NCI-H1417 treated with DMSO at 0.1 percent for 48 hours (cell line): ENCODE data around the gene ERAL1.
"Not testable (repeated sequence)": the region's sequence is repeated elsewhere in the genome, so short reads cannot be mapped to it uniquely, and the experiment has no call there.

ENCODE experiments used
- DNase-seq: peaks from one replicate; lab custom pipeline; 2025; lab: John Stamatoyannopoulos, UW

ERAL1 gene

DNA sequence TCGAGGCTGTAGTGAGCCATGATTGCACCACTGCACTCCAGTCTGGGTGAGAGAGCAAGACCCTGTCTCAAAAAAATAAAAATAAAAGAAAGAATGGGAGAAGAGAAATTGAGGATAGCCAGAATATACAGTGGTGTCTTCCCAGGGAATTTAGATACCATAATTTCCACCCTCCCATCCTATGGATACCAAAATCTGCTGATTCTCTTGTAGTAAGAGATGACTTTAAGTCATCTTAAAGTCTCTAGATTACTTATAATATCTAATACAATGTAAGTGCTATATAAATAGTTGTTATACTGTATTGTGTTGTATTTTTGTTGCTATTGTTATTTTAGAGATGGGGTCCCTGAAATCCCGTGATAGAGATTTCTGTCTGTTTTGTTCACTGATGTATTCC is 1.5 kb upstream of the ERAL1 start:
- DNase-seq = no peak

DNA sequence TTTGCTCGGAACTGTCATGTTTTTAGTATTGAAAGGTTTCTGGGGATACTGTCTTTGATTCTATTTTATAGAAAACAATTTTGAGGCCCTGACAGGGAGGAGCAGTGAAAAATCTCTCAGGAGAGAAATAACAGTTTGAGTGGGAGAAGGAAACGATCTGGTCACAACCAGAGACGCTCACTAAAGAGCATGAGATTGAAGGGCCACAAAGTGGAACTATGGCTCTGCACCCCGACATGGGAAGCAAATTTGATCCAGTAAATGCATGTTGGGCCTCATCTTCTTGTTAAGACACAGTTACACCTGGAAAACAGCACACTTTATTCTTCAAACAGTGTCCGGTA is 492 bp downstream of the ERAL1 start:
- DNase-seq = no peak

DNA sequence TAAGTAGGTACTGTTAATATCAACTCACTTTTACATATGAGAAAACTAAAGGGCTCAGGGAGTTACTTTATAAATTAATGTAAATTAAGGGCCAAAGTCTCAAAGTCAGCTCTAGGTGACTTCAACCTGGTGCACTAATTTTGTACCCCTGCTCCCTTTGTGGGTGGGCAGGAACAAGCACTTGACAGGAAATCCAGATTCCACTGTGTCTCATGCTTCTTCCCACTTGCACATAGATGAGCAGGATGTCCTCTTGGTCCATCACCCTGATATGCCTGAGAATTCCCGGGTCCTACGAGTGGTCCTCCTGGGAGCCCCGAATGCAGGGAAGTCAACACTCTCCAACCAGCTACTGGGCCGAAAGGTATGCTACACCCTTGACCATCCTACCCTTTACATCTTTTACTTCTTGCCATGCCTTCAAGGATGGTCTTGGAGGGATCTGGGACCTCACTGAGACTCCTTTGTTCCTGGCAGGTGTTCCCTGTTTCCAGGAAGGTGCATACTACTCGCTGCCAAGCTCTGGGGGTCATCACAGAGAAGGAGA is 1.3 kb downstream of the ERAL1 start:
- no peak for DNase-seq

DNA sequence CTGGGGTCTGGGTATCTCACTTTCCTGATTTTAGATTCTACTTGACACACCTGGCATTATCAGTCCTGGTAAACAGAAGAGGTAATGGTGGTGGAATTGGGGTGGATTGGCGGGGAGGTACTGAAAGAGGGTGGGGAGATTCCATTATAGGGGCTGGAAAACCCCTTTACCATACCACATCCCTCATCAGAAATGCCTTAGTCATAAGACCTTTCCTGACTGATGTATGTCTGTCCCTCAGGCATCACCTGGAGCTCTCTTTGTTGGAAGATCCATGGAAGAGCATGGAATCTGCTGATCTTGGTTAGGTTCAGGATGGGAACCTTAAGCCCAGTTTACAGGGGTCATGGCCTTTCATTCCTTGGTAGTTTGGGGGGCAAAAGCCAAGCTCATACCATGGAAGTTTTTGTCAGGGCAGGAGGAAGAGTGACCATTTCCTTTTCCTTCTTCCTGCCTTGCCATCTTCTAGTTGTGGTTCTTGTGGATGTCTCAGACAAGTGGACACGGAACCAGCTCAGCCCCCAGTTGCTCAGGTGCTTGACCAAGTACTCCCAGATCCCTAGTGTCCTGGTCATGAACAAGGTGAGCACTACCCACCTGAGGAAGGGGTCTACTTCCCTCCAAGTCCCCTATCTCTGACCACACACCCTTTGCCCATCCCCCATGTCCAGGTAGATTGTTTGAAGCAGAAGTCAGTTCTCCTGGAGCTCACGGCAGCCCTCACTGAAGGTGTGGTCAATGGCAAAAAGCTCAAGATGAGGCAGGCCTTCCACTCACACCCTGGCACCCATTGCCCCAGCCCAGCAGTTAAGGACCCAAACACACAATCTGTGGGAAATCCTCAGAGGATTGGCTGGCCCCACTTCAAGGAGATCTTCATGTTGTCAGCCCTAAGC is 3.3 kb downstream of the ERAL1 start:
- DNase-seq = no peak

DNA sequence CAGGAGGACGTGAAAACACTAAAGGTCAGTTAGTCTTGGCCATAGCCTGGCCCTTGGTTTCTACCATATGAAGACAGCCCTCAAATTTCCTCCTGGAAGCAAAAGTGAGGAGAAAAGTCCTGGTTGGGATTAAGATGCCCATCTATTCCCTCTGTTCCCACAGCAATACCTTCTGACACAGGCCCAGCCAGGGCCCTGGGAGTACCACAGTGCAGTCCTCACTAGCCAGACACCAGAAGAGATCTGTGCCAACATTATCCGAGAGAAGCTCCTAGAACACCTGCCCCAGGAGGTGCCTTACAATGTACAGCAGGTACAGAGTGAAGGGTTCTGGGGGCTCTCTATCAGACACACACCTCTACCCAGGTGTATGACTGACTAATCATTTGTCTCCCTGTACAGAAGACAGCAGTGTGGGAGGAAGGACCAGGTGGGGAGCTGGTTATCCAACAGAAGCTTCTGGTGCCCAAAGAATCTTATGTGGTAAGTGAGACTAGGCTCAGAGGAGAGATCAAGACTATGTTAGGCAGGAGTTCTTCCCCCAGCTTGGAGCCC is 4.1 kb downstream of the ERAL1 start:
- no peak for DNase-seq

DNA sequence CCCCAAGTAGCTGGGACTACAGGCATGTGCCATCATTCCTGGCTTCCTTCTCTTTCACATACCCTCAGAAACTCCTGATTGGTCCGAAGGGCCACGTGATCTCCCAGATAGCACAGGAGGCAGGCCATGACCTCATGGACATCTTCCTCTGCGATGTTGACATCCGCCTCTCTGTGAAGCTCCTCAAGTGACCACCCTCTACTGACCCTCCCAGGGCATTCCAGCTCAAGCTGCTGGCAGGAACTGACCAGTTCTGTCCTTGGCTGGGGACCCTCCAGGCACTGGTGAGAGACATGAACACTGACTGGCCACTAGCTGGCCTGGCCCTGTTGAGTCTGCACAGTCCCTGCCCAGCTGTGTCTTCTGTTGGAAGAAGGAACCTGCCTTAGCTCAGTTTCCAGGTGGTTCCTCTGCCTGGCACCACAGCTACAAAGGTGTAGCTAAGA is 5.6 kb downstream of the ERAL1 start:
- no peak for DNase-seq

DNA sequence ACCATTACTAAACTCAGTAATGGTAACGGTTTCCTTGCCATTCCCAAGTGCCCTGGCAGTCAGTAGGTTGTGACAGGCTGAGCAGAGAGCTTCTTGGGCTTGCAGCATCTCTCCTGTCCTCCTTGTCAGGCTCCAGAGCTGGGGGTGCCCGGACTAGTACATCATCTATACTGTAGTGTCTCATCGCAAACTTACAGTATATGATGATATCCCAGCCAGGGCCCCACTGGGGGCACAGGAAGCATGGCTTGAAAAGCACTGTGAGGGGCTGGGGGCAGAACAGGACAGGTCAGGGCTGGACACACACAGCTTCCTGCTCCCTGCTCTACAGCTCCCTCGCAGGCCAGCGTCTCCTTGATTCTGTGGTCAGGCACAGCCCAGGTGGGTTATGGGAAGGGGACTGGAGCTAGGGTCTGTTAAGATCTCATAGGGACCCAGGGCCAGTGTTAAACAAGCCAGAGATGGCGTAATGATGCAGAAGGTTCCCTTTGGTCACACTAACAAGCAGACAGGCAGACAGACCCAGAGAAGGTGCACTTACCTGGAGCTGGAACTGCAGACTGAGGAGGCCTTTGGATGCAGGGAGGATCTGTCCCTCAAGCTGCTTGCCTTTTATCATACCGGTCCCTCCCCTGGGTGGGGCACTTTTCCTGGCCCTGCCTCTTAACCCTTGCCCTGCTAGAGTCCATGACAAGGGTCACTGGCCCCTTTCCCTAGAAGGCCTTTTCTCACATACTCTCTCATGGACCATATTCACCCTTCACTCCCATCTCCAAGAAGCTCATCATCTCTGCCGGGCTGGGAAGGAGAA is 6.8 kb downstream of the ERAL1 start:
- DNase-seq = no peak

DNA sequence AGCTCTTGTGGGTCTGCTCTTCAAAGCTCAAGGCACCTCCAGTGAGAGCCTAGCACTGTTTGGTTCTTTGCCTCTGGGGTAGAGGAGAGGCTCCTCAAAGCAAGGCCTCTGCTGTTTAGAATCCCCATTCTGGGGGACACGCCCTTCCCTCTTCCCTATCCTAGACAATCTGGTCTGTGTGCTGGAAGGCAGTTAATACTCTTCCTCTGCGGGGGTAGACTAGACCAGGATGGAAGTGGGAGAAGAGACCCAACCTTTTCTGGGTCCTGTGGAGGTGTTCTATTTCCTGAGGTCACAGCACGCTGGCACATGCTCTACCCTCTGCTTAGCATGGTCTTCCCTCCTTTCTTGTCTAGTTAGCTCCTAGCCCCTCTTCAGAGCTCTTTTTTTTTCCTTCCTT is 7.7 kb downstream of the ERAL1 start:
- no peak for DNase-seq

DNA sequence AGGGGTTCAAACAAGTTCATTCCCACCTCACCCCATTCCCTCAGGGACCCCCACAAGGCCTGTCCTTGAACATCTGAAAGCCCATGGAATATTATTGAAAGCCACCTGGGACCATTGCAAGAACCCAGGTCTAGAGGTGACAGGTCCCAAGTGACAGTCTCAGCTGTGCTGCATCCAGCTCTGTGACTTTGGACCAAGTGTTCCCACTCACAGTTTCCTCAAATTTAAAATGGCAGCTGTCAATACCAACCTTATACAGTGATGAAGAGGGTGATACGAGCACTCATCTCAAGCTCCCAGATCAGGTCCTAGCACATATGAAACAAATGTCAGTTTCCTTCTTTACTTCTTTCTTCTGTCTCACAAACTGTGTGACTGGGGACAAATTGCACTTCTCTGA is 9.1 kb downstream of the ERAL1 start:
- DNase-seq = no peak

DNA sequence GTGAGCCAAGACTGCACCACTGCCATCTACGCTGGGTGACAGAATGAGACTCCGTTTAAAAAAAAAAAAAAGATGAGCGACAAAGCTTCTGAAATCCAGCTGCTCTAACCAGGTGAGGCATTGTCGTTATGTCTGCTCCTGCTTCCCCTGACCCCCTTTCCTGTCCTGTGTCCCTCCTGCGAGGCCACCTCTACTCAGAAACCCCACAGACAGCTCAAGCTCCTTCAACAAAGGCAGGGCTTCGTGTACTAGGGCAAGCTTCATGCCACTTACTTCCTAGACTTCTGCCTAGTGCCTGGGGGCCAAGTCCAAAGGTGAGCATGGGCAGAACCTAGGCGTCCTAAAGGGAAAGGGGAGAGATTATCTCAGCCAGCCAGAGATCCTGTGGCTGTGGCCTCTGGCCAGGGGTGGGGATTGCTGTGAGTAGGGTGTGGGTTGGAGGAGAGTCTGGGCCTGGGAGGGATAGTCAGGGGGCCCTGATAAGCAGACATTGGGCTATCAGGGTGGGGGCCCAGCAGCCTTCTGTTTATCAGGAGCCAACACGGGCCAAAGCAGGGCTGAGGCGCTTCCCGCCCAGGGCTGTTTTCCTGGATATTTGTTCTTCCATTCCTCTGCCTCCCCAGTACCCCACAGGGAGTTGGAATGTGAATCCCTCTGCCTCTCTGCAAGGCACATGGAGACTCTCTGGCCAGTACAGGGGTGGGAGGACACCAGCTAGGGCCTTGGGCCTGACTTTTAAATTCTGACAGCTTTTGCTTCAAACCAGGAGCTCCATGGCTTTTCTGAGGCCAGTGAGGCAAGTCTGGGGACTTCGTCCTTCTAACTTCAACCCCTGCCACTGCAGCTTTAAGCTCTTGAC is 10.4 kb downstream of the ERAL1 start:
- DNase-seq = no peak

DNA sequence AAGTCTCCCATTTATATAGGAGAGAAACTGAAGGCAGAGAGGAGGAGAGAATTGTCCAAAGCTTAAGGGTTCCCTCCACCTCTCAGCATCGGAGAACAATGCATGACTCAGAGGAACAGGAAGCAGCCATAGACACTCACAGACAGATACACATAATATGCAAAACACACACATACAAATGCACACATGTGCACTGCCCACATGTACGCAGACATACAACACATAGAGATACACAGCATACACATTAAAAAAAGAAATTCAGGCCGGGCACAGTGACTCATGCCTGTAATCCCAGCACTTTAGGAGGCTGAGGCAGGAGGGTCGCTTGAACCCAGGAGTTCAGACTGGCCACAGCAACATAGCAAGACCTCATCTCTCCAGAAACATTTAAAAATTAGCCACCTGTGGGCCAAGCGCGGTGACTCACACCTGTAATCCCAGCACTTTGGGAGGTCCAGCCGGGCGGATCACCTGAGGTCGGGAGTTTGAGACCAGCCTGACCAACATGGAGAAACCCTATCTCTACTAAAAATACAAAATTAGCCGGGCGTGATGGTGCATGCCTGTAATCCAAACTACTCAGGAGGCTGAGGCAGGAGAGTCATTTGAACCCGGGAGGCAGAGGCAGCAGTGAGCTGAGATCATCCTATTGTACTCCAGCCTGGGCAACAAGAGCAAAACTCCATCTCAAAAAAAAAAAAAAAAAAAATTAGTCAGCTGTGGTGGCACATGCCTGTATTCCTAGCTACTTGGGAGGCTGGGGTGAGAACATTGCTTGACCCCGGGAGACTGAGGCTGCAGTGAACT is 11.3 kb downstream of the ERAL1 start:
- no peak for DNase-seq

DNA sequence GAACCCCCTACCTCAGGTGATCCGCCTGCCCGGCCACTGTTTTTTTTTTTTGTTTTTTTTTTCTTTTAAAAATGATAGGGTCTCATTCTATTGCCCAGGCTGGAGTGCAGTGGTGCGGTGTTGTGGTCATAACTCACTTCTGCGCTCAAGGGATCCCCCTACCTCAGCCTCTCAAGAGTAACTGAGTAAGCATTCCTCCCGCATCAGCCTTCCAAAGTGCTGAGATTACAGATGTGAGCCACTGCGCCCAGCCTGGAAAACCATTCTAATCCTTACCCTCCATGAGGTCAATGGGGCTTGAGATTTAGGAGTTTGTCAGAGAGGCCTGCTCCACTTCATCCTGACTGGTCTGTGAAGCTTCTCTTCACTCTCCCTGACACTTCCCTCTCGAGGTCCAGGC is 12.5 kb downstream of the ERAL1 start:
- DNase-seq = no peak

DNA sequence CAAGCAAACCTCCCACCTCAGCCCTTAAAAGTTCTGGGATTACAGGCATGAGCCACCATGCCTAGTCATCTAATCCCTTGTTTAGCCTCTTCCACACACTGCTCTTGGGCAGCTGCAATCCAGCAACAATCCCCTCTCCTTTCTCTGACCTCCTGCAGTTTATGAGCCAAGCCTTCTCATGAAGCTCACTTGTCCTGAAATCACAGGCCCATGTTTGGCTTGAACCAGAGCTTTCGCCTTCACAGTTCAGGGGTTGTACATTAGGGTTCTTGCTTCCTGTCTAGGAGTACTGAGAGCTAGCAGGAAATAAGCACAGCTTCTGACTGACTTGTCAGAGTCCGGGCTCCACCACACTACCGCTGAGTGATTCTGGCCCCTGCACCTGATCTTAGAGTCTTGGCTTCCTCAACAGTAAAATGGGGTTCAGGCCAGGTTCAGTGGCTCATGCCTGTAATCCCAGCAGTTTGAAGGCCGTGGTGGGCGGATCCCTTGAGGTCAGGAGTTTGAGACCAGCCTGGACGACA is 16.3 kb downstream of the ERAL1 start:
- DNase-seq = no peak

DNA sequence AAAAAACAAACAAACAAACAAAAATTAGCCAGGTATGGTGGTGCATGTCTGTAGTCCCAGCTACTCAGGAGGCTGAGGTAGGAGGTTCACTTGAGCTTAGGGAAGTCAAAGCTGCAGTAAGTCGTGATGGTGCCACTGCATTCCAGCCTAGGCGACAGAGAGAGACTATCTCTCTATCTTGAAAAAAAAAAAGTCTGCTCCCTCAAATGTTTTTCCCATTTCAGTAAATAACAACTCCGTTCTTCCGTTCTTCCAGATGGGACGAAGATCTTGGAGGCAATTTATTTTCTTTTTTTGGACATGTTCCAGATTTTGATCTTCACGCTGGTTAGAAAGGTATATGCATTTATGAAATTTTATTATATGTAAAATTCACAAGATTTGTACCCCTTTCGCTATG is 19.0 kb downstream of the ERAL1 start:
- DNase-seq = no peak

DNA sequence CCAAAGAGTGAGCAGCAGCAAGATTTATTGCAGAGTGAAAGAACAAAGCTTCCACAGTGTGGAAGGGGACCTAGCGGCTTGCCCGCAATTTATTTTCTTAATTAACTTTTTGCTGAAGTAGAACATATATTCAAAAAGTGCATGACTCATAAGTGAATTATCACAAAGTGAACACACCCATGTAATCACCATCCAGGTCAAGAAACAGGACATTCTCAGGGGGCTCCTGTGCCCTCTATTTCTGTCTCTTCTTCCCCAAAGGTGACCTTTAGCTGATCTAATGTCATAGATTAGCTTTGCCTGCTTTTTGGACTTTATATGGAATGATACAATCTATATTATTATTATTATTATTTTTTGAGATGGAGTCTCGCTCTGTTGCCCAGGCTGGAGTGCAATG is 19.9 kb downstream of the ERAL1 start:
- DNase-seq = no peak

DNA sequence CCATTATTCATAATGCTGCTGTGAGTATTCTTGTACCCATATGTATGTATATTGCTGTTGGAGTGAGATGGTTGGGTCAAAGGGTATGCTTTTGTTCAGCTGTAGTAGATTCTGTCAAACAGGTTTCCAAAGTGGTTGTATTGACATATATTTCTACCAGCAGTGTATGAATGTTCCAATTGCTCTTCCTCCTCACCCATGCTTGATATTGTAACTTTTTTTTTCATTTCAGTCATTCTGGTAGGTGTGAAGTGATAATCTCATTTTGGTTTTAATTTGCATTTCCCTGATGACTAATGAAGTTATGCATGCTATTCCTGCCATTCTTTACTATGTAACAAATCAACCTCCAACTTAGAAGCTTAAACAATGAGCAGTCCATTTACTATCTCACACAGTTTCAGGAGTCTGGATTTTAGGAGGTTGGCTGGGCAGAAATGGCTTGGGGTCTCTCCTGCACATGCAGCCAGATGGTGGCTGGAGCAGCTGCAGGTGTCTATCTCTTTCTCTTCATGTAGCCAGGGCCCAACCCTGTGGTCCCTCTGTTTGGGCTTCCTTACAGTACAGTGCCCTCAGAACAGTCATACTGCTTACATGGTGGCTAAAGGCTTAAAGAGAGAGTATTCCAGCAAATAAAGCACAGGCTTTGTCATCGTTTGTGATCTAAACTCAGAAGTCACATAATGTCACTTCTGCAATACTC is 21.2 kb downstream of the ERAL1 start:
- DNase-seq = no peak

DNA sequence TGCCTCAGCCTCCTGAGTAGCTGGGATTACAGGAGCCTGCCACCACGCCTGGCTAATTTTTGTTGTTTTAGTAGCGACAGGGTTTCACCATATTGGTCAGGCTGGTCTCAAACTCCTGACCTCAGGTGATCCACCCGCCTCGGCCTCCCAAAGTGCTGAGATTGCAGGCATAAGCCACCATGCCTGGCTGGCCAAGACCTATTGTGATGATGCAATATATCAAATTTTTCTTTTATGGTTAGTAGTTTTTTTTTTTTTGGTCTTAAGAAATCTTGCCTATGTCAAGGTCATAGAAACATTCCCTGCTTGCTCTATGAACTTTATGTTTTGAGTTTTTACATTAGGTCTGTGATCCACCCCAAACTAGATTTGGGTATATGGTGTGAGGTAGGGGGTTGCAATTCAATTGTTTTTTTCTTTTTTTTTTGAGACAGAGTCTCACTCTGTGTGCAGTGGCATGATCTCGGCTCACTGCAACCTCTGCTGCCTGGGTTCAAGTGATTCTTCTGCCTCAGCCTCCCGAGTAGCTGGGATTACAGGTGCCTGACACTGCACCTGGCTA is 22.4 kb downstream of the ERAL1 start:
- DNase-seq = not testable (repeated sequence)

DNA sequence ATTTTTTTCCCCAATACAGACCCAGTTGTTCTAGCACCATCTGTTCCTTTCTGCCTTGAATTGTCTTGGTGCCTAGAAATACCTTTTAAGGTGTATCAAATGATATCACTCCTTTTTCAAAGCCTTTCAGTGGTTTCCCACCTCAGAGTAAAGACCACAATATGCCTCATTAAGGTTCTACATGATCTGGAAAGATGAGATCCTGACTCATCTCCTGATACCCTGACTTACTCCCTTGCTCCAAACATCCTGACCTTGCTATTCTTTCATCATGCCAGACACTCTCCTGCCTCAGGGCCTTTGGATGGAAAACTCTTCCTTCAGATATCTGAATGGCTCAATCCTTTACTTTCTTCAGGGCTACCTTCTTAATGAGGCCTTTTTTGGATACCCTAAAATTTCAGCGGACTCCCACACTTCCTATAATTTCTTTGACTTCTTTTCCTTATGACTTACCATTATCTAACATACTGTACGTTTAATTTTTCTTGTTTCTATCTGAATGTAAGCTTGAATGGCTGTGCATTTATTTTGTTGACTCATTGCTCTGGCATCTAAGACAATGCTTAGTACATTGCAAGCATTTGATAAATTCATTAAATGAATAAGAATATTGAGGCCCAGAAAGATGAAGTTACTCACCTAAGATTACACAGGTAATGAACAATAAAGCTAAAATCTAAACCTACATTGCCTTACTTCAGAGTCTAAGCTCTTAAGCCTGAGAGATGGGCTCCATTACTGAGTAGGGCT is 23.5 kb downstream of the ERAL1 start:
- no peak for DNase-seq

DNA sequence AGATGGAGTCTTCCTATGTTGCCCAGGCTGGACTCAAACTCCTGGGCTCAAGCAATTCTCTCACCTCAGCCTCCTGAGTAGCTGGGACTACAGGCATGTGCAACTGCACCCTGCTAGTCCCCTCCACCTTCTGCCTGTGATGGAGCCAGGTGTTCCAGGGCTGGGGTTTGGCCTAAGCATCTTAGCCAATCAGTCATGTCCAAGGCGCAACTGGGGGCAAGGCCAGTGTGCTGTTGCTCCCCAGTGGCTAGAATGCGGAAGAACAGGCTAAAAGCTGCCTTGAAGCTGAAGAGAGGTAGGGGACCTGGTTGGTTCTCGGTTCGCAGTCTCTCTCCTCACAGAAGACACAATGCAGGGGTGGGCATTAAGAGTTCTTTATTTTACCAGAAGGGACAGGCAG is 24.2 kb downstream of the ERAL1 start:
- DNase-seq = no peak
